Small intestine (tissue), 7 donors: Measurements from ENCODE around the gene FAM89B. TPM values are rescaled to one million over a fixed set of nuclear protein-coding genes. Genes with fewer than 3 reads are reported as not detected.

Source experiments
- DNase-seq, 2 donors: peaks; one replicate each; pipeline versions ENCODE4 v3.0.0 to v3.0.0-alpha.2; 2013
- FAIRE-seq: peaks from 2 replicates; lab custom pipeline; 2012; peaks lifted over from hg19 to GRCh38; lab: Jason Lieb, UNC
- H3K27ac ChIP-seq, 3 donors: one replicate each; pipeline ENCODE4 v1.5.1; 2013; ENCODE audit warnings: low read length in 2 of 3, mild to moderate bottlenecking in 2 of 3, control low read depth in 1 of 3, inconsistent platforms in 1 of 3, low read depth in 1 of 3, moderate library complexity in 1 of 3
- H3K27me3 ChIP-seq, 3 donors: one replicate each; pipeline ENCODE4 v1.6.1; 2013; ENCODE audit warnings: low read length in 3 of 3, inconsistent platforms in 1 of 3; ENCODE audit not compliant: control insufficient read depth in 3 of 3, insufficient read depth in 3 of 3
- H3K36me3 ChIP-seq, 3 donors: one replicate each; pipeline ENCODE4 v1.6.1; 2013; ENCODE audit warnings: low read length in 3 of 3, inconsistent platforms in 1 of 3, low read depth in 1 of 3, mild to moderate bottlenecking in 1 of 3, moderate library complexity in 1 of 3; ENCODE audit not compliant: control insufficient read depth in 3 of 3, insufficient read depth in 2 of 3
- H3K4me1 ChIP-seq, 3 donors: one replicate each; pipeline ENCODE4 v1.6.1; 2013; ENCODE audit warnings: low read length in 2 of 3, inconsistent platforms in 1 of 3, low read depth in 1 of 3, mild to moderate bottlenecking in 1 of 3, moderate library complexity in 1 of 3; ENCODE audit not compliant: control insufficient read depth in 3 of 3, insufficient read depth in 2 of 3
- H3K4me3 ChIP-seq, 3 donors: one replicate each; pipeline ENCODE4 v1.5.1; 2013; ENCODE audit warnings: low read length in 3 of 3, control low read depth in 1 of 3, inconsistent platforms in 1 of 3, low read depth in 1 of 3, mild to moderate bottlenecking in 1 of 3, moderate library complexity in 1 of 3
- H3K9me3 ChIP-seq, 2 donors: one replicate each; pipeline ENCODE4 v1.6.1; 2013; ENCODE audit warnings: low read depth in 1 of 2, low read length in 1 of 2; ENCODE audit not compliant: control insufficient read depth in 2 of 2, insufficient read depth in 1 of 2
- WGBS, 3 donors: extraction: QIAGEN DNeasy Blood & Tissue Kit; methylation state at CpG; one replicate each; pipeline ENCODE4 v1.1.7; 2013; 5-methylcytosine and 5-hydroxymethylcytosine counted together
- polyA plus RNA-seq, 4 donors: library from polyadenylated mRNA; stranded (reverse) in 3 of 4; unstranded in 1 of 4; fragments of 200-250 nt in 3 of 4; fragments of 120-200 nt in 1 of 4; gene quantifications; one replicate each; pipeline versions ENCODE4 v1.2.1 to v1.2.3, GENCODE V29; 2013
- donor health status: healthy with polysubstance abuse.
- donor health status: control.
- donor health status: control.
- donor health status: Bipolar disorder and iron deficiency.
- donor health status: healthy.

The FAM89B gene
- polyA plus RNA-seq, 4 donors, result 15.9 to 39.2 (median 33.4) TPM

DNA sequence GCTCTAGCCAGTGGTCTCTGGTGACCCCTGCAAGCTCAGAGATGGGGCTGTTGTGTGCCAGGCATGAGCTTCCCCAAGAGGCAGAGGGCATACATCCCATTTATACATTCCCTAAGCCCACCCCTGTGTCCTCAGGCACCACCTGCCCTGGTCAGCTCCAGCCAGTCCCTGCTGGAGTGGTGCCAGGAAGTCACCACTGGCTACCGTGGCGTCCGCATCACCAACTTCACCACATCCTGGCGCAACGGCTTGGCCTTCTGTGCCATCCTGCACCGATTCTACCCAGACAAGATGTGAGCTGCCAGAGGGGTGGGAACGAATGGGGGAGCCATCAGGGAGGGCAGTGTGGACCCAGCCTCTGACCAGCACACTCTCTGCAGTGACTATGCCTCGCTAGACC lies 11.8 kb downstream of the FAM89B start:
- Histone ChIP-seq H3K36me3 (peaks cover 4 to 91% (median 9%) of the 10 kb centered on the region in 3 donors), H3K27ac (no peak overlapping the region), H3K27me3 (peaks cover 0 to 23% (median 0%) of the 10 kb centered on the region in 3 donors), H3K4me3 (no peak overlapping the region), H3K9me3 (no peaks in the 10 kb centered on the region), H3K4me1 (peaks cover 0 to 36% (median 0%) of the 10 kb centered on the region in 3 donors)
- FAIRE-seq (no peak), DNase-seq (no peak)
- WGBS, 3 donors, result 74 to 76% (median 74%) methylated on average over 8 of the region's 8 CpGs

DNA sequence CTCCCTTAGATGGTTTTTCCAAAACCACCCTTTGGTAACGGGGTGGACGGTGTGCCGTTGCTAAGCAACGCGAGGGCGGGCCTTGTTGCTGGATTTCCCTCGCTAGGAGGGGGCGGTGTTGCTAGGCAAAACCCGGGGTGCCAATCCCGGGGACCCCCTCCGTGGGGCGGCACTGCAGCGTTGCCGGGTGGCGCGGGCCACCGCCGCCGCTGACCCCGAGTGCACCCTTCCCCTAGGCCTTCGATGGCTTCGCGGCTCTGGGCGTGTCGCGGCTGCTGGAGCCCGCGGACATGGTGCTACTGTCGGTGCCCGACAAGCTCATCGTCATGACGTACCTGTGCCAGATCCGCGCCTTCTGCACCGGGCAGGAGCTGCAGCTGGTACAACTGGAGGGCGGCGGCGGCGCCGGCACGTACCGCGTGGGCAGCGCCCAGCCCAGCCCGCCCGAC lies 12.4 kb downstream of the FAM89B start:
- Histone ChIP-seq H3K27me3 (peaks cover 0 to 23% (median 0%) of the 10 kb centered on the region in 3 donors), H3K4me3 (no peak overlapping the region), H3K27ac (no peak overlapping the region), H3K9me3 (no peaks in the 10 kb centered on the region), H3K36me3 (peaks cover 0 to 91% (median 11%) of the 10 kb centered on the region in 3 donors), H3K4me1 (peaks cover 0 to 38% (median 0%) of the 10 kb centered on the region in 3 donors)
- FAIRE-seq (no peak), DNase-seq (peak in 1 of 2 donors; percentile 54)
- 38 to 59% (median 38%) methylated on average over 38 to 46 of the region's 46 CpGs for WGBS, 3 donors

DNA sequence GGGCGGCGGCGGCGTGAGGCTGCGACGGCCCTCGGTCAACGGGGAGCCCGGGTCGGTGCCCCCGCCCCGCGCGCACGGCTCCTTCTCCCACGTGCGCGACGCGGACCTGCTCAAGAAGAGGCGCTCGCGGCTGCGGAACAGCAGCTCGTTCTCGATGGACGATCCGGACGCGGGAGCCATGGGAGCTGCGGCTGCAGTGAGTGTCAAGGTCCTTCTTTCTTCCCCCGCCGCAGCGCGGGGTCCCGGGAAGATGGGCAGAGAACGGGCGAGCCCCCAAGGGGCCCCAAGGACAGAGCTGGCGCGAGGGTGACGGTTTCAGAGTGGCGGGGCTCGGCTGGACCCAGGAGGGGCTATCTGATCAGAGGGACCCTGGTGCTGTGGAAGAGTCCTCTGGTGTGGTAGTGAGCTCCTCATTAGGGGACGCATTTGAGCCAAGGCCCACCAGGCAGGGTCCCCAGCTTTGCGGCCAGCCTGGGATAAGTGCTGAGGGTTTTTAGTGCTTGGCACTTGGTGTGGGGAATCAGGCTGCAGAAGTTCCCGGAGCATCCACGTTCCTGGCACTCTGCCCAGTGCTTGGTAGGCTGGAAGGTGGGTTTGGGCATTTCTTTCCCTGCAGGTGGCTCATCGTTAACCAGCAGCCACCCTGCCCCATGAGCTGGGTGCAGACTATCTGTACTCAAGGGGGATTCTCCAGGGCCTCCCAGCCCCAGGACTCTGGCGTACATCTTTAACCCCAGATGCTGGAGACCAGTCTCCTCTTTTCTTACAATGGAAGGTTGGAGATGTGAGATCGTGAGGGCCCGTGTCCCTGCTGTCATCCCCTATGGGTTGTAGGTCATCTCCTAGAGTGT lies 13.3 kb downstream of the FAM89B start:
- H3K27ac ChIP-seq, result peak overlapping the region in 1 of 3 donors; percentile 28
- H3K4me3 ChIP-seq, result no peak overlapping the region
- FAIRE-seq, result no peak
- DNase-seq, result no peak
- peaks cover 0 to 91% (median 13%) of the 10 kb centered on the region in 3 donors for H3K36me3 ChIP-seq
- peaks cover 0 to 34% (median 0%) of the 10 kb centered on the region in 3 donors for H3K4me1 ChIP-seq
- H3K9me3 ChIP-seq, result no peaks in the 10 kb centered on the region
- peaks cover 0 to 23% (median 0%) of the 10 kb centered on the region in 3 donors for H3K27me3 ChIP-seq
- 74 to 79% (median 77%) methylated on average over 50 to 51 of the region's 51 CpGs for WGBS, 3 donors

DNA sequence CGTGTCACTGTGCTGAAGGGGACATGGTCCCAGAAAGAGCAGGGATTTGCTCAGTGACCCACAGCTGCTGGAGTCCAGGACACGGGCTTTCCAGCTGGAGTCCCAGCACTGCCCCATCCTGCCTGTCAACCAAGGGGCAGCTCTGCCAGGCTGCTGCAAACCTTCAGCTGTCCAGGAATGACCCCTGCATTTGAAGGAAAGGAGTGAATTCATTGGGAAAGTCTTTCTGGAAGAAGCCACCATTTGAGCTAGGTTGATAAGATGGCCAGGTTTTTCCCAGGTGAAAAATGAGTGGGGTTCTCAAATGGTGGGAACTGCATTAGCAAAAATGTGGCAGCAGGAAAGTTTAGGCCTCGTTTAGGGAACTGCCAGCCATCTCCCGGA lies 13.9 kb downstream of the FAM89B start:
- H3K4me3 ChIP-seq, result no peak overlapping the region
- peaks cover 0 to 90% (median 12%) of the 10 kb centered on the region in 3 donors for H3K36me3 ChIP-seq
- WGBS, 3 donors, result 85 to 92% (median 90%) methylated on average over 4 of the region's 4 CpGs
- peaks cover 0 to 23% (median 0%) of the 10 kb centered on the region in 3 donors for H3K27me3 ChIP-seq
- DNase-seq, result no peak
- peaks cover 0 to 34% (median 0%) of the 10 kb centered on the region in 3 donors for H3K4me1 ChIP-seq
- no peak for FAIRE-seq
- no peaks in the 10 kb centered on the region for H3K9me3 ChIP-seq
- peak overlapping the region in 1 of 3 donors; percentile 28 for H3K27ac ChIP-seq

DNA sequence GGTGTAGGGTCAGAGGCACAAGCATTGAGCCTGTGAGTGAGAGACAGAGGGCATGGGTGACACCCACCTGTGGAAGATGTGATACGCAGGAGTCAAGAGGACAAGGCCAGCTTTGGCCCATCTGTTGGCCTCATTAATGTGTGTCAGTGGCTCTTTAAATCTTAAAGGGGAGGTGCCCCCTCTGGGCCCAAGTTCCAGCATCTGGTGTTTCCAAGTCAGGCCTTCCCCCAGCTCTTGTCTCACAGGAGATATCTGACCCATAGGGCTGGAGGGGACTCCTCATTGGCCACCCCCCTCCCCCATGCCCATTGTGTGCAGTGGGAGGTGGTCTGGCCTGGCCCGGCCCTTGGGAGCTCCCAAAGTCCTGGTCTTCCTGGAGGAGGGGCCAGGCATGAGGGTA lies 14.3 kb downstream of the FAM89B start:
- Histone ChIP-seq H3K27ac (peak overlapping the region in 1 of 3 donors; percentile 2), H3K4me1 (peaks cover 0 to 35% (median 0%) of the 10 kb centered on the region in 3 donors), H3K36me3 (peaks cover 0 to 88% (median 8%) of the 10 kb centered on the region in 3 donors), H3K4me3 (no peak overlapping the region), H3K9me3 (no peaks in the 10 kb centered on the region), H3K27me3 (peaks cover 0 to 23% (median 0%) of the 10 kb centered on the region in 3 donors)
- no peak for FAIRE-seq
- 77 to 96% (median 92%) methylated on average over 2 of the region's 2 CpGs for WGBS, 3 donors
- DNase-seq, result no peak

DNA sequence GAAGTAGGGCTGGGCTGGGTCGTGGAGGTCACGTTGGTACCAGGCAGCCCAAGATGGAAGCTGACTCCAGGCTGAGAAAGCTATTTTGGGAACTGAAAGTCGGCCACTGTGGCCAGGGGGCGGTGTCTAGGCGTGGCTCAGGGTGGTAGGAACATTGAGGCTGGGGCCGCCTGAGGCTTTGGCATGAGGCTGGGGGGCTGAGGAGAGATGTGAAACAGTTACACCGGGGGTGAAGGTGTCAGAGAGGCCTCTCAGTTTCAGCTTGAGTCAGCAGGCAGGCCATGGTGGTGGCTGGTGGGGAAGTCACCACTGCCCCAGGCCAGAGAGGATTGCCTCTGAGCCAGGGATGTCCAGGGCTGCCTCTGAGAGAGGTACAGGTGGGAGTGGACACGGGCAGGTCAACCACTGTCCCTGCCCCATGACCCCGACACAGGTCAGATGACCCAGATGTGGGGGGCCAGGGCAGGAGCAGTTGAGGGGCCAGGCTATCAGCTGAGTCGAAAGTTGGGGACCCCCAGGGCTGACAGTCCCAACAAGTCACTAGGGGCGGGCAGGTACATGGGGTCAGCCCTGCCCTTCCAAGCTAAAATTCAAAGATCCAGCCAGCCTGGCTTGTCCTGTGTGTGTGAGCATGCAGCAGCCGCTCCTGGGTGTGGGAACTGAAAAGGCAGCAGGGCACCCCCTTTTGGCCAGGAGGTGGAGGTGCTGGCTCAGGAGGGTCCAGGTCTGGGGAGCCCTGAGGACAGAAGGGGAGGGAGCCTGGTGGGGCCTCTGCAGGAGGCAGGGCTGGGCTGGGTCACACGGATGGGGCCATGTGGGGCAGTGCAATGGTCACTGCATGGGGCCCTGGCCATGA lies 16.1 kb downstream of the FAM89B start:
- H3K27ac ChIP-seq, result peak overlapping the region in 2 of 3 donors; percentile 49 to 56
- H3K4me1 ChIP-seq, result peaks cover 0 to 43% (median 0%) of the 10 kb centered on the region in 3 donors
- FAIRE-seq, result no peak
- H3K9me3 ChIP-seq, result no peaks in the 10 kb centered on the region
- H3K27me3 ChIP-seq, result peaks cover 0 to 31% (median 0%) of the 10 kb centered on the region in 3 donors
- 31 to 42% (median 37%) methylated on average over 13 of the region's 13 CpGs for WGBS, 3 donors
- peaks cover 0 to 81% (median 6%) of the 10 kb centered on the region in 3 donors for H3K36me3 ChIP-seq
- peak; percentile 77 to 78 for DNase-seq
- no peak overlapping the region for H3K4me3 ChIP-seq

DNA sequence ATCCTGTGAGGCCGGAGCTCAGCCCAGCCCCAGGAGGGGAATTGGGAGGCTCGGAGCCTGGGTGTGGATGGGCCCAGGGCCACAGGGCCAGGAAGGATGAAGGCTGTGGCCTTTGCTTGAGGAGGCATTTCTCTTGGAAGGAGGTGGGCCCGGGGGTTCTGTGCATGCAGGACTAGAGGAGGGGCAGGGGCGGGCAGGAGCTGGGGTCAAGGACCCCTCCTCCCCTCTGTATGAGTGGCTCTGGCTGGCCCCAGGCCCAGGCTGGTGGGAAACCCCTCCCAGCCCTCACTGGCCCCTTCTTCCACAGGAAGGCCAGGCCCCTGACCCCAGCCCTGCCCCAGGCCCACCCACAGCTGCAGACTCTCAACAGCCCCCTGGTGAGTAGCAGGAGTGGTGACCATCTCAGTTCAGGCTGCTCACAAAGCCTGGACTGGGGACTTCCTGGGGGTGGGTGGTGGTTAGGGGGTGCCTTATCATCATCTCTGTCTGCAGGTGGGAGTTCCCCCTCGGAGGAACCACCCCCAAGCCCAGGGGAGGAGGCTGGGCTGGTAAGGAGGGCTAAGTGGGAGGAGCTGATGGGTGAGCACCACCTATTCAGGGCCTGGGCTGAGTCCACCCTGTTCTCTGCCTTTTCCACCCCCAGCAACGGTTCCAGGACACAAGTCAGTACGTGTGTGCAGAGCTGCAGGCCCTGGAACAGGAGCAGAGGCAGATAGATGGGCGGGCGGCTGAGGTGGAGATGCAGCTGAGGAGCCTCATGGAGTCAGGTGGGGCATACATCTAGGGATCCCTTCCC lies 17.3 kb downstream of the FAM89B start:
- Histone ChIP-seq H3K4me1 (peaks cover 0 to 37% (median 0%) of the 10 kb centered on the region in 3 donors), H3K36me3 (peaks cover 0 to 77% (median 6%) of the 10 kb centered on the region in 3 donors), H3K4me3 (no peak overlapping the region), H3K27ac (peak overlapping the region in 1 of 3 donors; percentile 8), H3K27me3 (peaks cover 0 to 23% (median 0%) of the 10 kb centered on the region in 3 donors), H3K9me3 (no peaks in the 10 kb centered on the region)
- no peak for DNase-seq
- FAIRE-seq, result no peak
- WGBS, 3 donors, result 72 to 80% (median 73%) methylated on average over 9 of the region's 9 CpGs
